ENCODE data around the gene ATRIP.

DNA sequence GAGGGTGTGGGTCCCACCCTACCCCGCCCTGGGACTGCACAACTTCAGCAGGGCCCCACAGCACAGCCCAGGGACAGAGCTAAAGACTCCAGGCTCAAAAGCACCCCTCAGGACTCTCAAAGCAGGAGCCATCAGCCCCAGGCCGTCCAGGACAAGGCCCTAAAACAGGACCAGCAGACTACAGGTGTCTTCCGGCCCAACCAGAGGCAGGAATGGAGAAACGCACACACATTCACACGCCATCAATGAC, 26.1 kb downstream of the ATRIP start:
- TF ChIP-seq, protein P1, sequence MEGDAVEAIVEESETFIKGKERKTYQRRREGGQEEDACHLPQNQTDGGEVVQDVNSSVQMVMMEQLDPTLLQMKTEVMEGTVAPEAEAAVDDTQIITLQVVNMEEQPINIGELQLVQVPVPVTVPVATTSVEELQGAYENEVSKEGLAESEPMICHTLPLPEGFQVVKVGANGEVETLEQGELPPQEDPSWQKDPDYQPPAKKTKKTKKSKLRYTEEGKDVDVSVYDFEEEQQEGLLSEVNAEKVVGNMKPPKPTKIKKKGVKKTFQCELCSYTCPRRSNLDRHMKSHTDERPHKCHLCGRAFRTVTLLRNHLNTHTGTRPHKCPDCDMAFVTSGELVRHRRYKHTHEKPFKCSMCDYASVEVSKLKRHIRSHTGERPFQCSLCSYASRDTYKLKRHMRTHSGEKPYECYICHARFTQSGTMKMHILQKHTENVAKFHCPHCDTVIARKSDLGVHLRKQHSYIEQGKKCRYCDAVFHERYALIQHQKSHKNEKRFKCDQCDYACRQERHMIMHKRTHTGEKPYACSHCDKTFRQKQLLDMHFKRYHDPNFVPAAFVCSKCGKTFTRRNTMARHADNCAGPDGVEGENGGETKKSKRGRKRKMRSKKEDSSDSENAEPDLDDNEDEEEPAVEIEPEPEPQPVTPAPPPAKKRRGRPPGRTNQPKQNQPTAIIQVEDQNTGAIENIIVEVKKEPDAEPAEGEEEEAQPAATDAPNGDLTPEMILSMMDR (IDR thresholded peaks at IDR 0.05; ENCODE audit: poor library complexity) = no peak
- TF ChIP-seq EZH2phosphoT487 (IDR thresholded peaks at IDR 0.05; ENCODE audit: low read depth, severe bottlenecking, unreplicated experiment) = no peak
- no peak for TF ChIP-seq EZH2 (IDR thresholded peaks at IDR 0.05; ENCODE audit: borderline replicate concordance)
